Left ventricle myocardium superior (tissue), 1 donor: Measurements from ENCODE around the gene GAPVD1. TPM values are rescaled to one million over a fixed set of nuclear protein-coding genes. Genes with fewer than 3 reads are reported as not detected.
"Not testable (repeated sequence)": the region's sequence is repeated elsewhere in the genome, so short reads cannot be mapped to it uniquely, and the experiment has no call there.

Source experiments
- ATAC-seq: fragments of 200-7000 bp; cut with Tn5 transposase; one replicate; pipeline ENCODE4 v1.9.1; 2020; ENCODE audit warnings: mild to moderate bottlenecking, moderate library complexity
- DNase-seq: peaks from one replicate; pipeline ENCODE4 v3.0.0-alpha.2; 2020
- intact Hi-C: fragments of 100-400 bp; cut with micrococcal nuclease; formaldehyde crosslinking; loops from one replicate; pipeline ENCODE4 v1.11.0; 2022
- total RNA-seq: library from RNA; stranded (reverse); fragmentation: NEBNext Ultra II Directional; extraction: Animal tissue kit (Norgen Biotek cat#: 25700); gene quantifications from one replicate; pipeline ENCODE4 v1.2.1, GENCODE V29; 2021
- donor health status: DM: no; HTN: yes; CAD: no; lungs with severe emphysema.

The GAPVD1 gene
- total RNA-seq, 1 donor from 2014 or later = 30.5 TPM

DNA sequence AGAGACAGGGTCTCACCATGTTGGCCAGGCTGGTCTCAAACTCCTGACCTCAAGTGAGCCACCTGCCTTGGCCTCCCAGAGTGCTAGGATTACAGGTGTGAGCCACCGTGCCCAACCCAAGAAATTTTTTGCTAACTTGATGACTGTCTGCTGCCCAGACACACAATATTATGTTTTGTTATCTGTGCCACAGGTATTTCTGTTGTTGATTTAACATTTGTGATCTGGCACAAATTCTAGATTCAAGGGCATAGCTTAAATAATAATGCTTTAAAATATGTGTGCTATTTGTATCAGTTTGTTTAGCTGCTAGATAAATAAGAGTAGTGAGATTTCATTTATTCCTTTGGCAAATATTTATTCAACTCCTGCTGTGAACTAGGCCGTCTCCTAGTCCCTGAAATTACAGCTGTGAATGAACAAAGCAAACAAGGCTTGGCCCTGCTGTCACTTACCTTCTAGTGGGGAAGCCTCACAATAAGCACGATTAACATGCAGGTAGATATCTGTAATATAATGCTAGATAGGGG is 35.3 kb downstream of the GAPVD1 start:
- no peak for DNase-seq
- no peak for ATAC-seq
- intact Hi-C loops = no loop called here

- DNase-seq (no peak), ATAC-seq (no peak)
- intact Hi-C loops = no loop called here
Observed at GRCh38 chr9:125297917-125298316, 36.3 kb downstream of the GAPVD1 start.

DNA sequence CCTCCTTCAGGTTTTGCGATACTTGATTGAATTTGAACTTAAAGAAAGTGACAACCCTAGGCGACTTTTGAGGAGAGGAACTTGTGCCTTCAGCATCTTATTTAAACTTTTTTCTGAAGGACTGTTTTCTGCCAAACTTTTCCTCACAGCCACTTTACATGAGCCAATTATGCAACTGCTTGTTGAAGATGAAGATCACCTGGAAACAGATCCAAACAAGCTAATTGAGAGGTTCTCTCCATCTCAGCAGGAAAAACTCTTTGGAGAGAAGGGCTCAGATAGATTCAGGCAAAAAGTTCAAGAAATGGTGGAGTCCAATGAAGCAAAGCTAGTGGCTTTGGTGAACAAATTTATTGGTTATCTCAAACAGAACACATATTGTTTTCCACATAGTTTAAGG is 40.6 kb downstream of the GAPVD1 start:
- intact Hi-C loops = no loop called here

DNA sequence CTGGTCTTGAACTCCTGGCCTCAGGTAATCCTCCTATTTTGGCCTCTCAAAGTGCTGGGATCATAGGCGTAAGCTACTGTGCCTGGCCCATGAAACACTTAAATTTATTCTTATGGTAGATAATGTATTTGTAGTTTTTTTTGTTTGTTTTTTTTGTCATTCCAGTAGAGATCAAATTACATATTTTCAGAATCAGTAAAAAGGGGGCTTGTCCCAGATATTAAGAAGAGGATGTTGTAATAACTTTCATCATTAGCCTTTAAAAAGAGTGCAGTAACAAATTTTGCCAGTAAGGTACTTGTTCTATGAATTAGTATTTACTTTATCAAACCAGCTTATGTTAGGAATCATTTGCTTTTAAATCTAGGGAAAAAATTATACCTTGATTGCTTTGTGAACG is 42.6 kb downstream of the GAPVD1 start:
- intact Hi-C loops = no loop called here
- DNase-seq = no peak
- ATAC-seq = no peak

More for the DNA sequence above, 40.6 kb downstream of the GAPVD1 start:
- DNase-seq = no peak
- ATAC-seq = no peak

GRCh38 chr9:125312411-125312810 is 50.8 kb downstream of the GAPVD1 start:
- ATAC-seq = no peak
- intact Hi-C loops = no loop called here
- no peak for DNase-seq

DNA sequence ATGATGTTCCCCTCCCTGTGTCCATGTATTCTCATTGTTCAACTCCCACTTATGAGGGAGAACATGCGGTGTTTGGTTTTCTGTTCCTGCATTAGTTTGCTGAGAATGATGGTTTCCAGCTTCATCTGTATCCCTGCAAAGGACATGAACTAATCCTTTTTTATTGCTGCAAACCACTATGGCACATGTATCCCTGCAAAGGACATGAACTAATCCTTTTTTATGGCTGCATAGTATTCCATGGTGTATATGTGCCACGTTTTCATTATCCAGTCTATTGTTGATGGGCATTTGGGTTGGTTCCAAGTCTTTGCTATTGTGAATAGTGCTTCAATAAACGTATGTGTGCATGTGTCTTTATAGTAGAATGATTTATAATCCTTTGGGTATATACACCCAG is 54.7 kb downstream of the GAPVD1 start:
- DNase-seq, intact Hi-C loops, ATAC-seq: not testable (repeated sequence)

- no peak for ATAC-seq
- intact Hi-C loops = no loop called here
- DNase-seq = no peak
Observed at GRCh38 chr9:125317704-125318103, 56.1 kb downstream of the GAPVD1 start.

DNA sequence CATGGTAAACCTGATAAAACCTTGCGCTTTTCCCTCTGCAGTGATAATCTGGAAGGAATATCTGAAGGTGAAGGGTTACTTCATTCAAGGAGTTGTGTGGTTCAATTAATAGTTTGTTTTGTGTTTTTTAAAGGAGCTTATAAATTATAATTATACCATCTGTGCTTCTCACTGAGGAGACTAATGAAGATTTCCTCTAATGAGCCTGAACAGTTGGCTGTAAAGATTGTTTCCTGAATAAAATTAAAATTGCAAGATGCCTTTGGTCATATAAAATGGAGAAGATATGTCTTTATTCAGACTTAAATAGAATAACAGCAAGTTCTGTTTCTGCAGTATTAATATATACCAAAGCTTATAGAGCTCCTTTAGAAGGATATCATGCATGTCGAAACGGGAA is 59.9 kb downstream of the GAPVD1 start:
- intact Hi-C loops = no loop called here
- DNase-seq (no peak), ATAC-seq (no peak)

- ATAC-seq (no peak), DNase-seq (no peak)
- intact Hi-C loops = no loop called here
Observed at GRCh38 chr9:125323615-125324014, 62.0 kb downstream of the GAPVD1 start.

- no peak for DNase-seq
- intact Hi-C loops = no loop called here
- ATAC-seq = no peak
Observed at GRCh38 chr9:125325826-125326225, 64.2 kb downstream of the GAPVD1 start.

GRCh38 chr9:125329978-125330377 is 68.4 kb downstream of the GAPVD1 start:
- intact Hi-C loops = no loop called here
- DNase-seq (no peak), ATAC-seq (no peak)

GRCh38 chr9:125330587-125330986 is 69.0 kb downstream of the GAPVD1 start:
- intact Hi-C loops = no loop called here
- no peak for ATAC-seq
- DNase-seq = no peak

GRCh38 chr9:125332527-125332926 is 70.9 kb downstream of the GAPVD1 start:
- intact Hi-C loops = no loop called here
- DNase-seq = no peak
- peak; percentile 72 for ATAC-seq

DNA sequence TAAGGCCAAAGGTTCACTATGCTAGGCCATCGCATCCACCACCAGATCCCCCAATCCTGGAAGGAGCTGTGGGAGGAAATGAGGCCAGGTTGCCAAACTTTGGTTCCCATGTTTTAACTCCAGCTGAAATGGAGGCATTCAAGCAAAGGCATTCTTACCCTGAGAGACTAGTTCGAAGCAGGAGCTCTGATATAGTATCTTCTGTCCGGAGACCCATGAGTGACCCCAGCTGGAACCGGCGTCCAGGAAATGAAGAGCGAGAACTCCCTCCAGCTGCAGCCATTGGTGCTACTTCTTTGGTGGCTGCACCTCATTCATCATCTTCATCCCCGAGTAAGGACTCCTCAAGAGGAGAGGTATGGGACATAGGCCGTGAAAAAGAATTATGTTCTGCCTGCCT is 75.6 kb downstream of the GAPVD1 start:
- no peak for DNase-seq
- ATAC-seq = no peak
- intact Hi-C loops = no loop called here

GRCh38 chr9:125338929-125339328 is 77.3 kb downstream of the GAPVD1 start:
- no peak for DNase-seq
- ATAC-seq = no peak
- intact Hi-C loops = no loop called here

GRCh38 chr9:125341566-125341965 is 79.9 kb downstream of the GAPVD1 start:
- intact Hi-C loops = no loop called here
- no peak for ATAC-seq
- DNase-seq = no peak

DNA sequence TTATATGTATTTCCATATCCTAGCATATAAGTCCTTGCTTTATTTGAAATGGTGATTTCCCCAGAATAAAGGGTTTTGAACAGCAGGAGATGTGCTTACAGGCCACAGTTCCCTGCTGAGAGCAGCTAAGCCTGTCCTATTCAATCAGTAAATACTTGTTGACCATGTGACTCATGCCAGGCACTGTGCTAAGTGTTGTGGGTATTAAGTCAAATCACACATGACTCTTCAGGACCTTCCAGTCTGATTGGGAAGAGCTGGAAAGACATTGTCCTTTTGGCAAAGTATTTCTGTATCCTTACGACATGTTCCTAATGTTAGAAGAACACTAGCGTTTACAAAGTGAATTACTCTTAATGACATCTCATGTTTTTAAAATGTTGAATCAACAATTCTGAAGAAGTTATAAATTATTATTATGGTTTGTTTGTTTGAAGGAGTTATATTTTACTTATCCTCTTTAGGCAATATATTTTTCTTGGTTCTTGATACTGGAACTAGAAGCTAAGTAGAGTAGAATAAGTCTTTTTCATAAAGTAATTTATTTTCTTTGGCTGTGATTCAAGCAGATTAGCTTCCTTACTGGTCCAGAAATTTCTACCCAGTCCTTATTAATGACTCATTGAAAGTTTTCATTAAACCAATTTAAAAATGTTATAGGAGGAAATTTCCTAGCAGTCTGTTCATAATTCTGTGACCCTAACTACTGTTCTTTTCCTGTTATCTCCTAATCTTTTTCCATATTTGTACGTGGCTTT is 82.1 kb downstream of the GAPVD1 start:
- DNase-seq (no peak), ATAC-seq (peak; percentile 94)
- intact Hi-C loops = no loop called here

DNA sequence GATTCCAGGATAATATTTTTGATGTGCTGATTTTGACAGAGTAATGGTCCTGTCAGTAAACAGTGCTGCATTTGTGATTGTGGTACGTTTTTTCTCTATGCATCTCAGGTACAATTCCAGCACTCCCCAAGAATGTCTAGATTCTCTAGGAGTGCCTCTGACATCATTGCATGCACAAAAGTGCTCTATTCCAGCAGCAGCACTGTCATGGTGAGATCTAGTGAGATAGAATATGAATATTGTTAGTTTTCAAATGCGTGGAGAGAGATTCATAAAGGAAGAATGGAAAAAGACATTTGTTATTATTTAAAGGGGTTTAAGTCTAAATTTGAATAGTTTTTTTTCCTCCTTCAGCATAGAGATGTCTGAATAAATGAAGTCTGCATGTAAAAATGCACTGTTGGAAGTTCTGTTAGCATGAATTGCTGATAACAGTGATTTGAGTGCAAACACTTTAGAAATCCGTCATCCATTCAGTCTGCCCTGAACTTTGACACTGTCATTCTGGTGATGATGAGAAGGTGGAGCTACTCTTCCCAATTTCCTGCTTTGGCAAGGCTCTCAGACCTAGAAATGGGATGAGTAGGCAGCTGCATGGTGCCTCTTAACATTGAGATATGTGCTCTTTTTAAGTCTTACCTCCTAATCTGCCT is 84.6 kb downstream of the GAPVD1 start:
- intact Hi-C loops = no loop called here
- no peak for ATAC-seq

DNA sequence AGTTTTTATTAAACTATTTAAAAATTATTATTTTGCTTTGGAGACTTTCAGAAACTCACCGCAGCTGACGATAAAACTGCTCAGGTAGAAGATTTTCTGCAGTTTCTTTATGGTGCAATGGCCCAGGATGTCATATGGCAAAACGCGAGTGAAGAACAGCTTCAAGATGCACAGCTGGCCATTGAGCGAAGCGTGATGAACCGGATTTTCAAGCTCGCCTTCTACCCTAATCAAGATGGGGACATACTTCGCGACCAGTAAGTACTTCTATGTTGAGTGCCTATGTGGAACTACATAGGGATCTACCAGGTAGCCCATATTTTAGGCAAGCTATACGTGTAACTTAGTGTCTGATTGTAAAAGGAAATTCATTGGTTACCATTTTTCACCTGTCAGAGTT is 94.0 kb downstream of the GAPVD1 start:
- ATAC-seq (no peak), DNase-seq (no peak)
- intact Hi-C loops = no loop called here

More for the DNA sequence above, 84.6 kb downstream of the GAPVD1 start:
- no peak for DNase-seq

GRCh38 chr9:125356032-125356431 is 94.4 kb downstream of the GAPVD1 start:
- no peak for DNase-seq
- no peak for ATAC-seq
- intact Hi-C loops = no loop called here

GRCh38 chr9:125359011-125359410 is 97.4 kb downstream of the GAPVD1 start:
- intact Hi-C loops = no loop called here
- DNase-seq = no peak
- ATAC-seq = no peak
